Measurements from ENCODE around the gene EXOSC10.

EXOSC10 gene

DNA sequence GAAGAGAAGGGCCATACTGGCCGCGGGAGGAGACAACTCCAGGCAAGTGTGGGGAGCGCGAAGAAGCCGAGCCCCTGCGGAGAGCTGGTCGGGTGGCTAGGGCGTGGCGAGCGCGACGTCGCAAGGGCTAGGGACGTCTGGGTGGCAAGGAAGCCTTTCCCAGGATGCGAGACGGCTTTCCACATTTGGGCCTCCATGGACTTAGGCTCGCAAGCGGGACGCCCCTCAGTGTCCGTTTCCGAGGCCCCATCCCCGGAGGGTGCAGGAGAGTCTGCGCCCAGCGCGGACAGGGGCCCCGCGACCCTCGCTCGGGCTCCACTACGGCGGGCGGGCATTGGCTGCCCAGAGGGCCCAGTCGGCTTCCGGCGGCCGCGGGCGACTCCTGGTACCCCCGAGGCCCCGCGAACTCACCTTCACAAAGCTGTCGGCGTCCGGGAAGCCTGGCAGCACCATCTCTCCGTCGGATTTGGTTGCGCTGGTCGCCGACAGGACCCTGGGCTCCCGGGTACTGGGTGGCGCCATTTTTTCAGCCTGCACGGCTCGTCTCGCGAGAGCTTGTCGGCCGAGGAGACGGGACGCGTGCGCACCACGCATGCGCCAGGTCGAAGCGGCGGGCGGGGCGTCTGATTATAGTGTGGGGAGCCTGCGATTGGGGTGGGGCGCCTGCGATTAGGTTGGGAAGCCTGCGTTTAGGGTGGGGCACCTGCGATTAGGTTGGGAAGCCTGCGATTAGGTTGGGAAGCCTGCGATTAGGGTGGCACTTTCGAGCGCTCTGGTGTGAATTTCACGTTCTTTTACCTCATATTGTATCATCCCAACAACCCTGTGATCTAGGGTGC, at the start of gene EXOSC10:
Gene EXOSC10, minus strand, starts transcription at position 560 of the 839 bp plus-strand sequence. Its CDS starts 38 bp downstream, at position 522.
- peak; percentile 95 for DNase-seq

DNA sequence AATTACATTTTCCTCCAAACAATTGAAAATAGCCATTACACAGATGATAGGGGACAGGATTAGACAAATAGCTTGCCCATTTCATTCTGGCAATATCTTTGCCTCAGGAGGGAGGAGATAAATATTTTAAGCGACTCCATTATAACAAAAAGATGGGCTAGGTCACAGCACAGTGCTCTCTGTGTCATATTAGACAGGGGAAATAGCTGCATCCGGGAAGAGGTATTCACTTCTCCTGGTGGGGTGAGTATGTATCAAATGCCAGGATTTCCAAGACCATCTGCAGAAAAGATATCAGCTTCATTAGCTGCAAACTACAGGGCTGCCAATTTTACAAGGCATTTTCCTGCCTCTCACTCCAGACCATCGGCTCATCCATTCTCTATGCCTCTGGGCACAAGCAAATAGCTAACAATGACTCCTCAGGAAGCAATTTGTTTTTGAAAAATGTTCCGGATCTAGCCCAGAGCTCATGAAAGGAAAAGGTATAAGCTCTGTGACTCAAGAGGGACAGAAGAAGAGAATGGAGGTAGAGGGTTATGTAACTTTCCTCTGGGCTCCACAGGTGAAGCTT, 47.6 kb upstream of the EXOSC10 start:
- DNase-seq = no peak

DNA sequence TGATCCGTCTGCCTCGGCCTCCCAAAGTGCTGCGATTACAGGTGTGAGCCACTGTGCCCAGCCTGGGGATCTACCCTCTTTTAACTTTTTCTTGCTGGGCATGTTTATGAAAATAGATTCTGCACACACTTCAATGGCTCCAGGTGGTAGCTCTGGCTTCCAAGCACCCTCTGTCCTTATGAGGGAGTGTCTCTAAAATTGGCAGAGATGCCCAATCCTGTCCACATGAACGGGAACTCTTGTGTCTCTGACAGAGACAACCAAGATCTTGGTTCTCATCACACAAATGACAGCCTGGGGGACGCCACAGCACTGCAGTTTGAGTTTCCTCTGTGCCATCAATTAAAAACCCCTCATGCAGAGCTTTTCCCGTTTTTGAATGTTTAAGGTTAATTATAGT, 46.1 kb upstream of the EXOSC10 start:
- DNase-seq = no peak

DNA sequence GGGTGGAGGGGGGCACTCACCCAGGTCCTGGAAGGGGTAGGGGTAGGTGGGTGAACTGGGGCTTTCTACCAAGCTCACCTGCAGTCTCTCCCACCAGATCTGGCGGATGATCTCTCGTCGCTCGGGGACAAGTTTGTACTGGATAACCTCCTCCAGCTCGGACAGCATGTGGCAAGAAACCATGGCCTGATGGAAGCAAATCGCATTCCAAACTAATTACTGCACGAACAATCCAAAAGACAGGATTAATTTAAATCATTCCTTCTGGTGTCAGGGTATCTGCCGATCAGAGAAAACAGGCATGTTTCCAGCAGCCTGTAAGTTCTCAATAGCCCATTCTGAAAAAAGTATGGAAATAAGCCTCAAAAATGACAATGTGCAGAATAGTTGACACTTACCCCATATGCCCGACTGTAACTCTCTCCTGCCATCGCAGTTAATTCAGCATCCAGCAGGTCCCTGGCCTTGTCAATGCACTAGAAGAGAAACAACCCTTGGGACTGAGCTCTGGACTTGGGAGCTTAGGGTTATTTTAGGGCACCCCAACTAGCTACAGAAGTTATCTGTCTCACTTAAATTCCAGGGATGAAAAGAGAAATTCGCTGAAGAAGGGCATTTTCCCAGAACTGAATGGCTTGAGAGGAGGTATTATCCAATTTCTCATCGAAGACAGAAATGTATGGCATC, 45.0 kb upstream of the EXOSC10 start:
- no peak for DNase-seq

DNA sequence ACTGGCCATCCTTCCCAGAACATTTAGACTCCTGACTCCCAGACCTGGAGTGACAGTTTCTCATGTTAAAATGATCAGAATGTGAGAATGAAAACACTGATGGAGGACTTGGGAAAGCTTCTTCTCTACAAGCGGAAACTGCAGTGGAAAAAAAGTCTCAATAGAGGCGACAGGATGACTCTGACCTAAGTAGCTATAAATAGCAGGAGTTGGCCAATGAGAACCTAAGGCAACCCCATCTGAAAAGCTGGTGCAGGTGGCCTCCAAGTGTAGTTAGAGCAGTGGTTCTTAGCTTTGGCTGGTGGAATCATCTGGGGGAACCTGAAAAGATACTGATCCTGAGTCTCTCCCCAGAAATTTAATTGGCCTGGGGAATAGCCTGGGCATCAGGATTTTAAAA, 44.2 kb upstream of the EXOSC10 start:
- no peak for DNase-seq

DNA sequence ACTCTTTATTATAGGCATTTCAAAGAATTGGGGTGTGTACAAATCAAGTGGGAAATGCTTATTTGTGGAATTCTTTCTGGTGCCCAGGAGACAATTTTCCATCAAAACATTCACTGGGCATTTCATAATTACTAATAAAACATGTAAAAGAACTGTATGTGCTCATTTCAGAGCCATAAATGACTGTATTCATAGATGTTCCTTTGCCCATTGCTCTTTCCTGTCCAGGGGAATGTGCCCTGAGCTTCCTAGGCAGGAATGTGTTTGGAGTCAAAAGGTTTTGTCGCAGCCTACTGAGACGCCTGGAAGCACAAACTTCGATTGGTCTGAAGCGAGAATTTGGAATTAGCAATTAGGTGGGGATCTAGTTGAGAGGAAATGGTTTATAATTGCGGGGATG, 43.7 kb upstream of the EXOSC10 start:
- DNase-seq = no peak

DNA sequence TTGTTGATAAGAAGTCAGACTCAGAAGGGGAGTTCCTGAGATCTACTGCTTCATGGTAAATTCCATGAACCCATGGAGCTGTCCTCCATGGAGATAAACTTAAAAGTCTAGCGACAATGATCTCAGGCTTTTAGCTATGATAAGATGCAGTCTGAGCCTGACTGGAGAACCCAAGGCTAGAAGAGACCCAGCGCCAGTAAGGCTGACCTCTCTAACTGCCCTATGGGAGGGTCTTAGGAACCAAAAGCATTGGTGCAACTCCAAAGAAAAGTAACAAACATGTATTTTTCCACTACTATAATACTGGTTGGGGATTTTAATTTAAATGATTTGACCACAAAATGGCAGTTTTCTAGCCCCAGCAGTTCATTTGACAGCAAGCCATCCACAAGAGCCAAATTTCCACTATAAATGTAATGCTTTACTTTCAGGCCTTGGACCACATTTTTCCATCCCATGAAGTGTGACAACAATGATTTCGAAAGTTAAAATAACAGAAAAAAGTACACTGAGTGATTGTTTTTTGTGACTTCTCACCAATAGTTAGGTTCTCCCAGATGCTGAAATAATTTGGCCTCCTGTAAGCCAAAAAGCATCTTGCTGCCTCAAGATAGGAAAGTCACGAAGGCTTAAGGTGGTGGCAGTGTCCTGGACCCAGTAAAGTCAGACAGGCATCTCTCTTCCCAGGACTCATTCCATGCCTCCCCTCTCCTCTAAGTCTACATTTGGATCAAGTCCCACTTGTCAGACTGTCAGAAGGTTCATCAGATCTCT, 43.1 kb upstream of the EXOSC10 start:
- no peak for DNase-seq

DNA sequence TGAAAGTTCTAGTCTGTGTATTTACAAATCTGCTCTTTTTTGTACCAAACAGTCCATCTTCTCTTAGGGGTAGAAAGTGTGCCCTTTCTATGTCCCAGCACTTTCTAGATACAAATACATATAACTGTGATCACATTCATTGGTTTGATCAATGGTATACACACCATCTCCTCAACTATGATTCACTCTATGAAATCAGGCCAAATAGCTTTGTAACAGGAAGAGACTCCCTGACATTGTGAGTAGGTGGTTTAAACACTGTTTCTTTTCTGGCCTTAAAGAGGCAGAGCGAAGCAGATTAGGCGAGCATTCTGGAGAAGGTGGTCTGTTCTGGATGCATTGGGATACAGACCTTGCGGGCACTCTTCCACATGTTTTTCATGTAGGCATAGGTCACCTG, 39.3 kb upstream of the EXOSC10 start:
- no peak for DNase-seq

DNA sequence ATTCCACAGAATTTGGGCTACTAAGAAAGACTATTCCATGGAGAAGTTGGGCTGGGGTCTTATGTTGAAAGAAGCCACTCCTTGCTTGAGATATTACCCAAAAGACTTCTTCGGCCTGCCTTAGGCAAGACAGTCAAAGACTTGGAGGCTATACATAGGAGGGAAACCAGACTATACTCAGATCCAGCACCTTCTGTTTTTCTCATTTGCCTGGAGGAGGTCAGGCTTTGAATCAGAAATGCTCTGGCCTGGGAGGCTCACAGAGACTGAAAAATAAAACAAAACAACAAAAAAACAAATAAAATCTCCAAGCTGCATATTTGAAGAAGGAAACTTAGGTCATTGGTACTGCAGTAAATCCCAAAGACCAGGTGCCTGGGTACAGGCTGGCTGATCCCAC, 38.4 kb upstream of the EXOSC10 start:
- DNase-seq = no peak

DNA sequence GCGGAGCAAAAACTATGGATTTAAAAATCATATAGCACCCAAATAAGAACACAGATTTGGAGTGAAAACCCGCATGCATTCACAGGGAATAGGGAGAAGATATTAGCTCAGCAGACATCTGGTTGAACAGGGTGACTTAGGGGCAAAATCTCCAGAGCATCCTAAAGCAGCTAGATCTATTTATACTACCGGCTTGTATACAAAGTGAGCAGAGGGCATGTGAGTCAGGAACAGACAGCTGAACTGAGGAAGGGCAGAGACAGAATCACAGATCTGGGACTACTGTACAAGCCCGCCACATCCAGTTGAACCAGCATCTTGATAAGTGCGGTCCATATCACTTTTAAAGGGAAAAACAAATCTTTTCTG, 35.2 kb upstream of the EXOSC10 start:
- no peak for DNase-seq

DNA sequence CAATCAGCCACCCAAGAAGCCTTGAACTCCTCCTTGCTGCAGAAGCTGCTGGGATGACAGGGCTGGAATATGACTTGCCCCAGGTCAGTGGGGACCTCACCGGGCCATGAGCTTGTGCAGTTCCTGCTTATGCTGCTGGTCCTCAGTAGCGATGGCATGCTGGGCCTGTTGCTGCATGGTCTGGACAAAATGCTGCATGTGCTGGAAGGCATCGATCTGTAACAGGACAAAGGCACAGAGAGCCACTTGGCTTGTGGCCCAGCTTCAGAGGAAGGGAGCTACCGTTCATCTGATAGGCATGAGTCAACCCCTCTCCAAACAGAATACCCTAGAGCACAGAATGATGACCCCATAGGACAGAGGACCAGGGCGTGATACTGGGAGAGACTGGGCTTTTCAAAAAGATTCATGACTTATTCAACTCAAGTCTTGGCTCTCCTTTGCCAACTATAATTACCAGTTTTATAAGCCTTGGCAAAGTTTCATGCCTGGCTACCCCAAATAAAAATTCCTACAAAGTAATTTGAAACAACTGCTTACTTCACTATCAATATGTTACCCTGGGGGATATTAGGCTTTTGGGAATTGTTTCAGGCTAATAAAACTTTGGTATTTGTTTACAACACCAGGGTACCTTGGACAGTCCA, 34.7 kb upstream of the EXOSC10 start:
- DNase-seq = no peak

DNA sequence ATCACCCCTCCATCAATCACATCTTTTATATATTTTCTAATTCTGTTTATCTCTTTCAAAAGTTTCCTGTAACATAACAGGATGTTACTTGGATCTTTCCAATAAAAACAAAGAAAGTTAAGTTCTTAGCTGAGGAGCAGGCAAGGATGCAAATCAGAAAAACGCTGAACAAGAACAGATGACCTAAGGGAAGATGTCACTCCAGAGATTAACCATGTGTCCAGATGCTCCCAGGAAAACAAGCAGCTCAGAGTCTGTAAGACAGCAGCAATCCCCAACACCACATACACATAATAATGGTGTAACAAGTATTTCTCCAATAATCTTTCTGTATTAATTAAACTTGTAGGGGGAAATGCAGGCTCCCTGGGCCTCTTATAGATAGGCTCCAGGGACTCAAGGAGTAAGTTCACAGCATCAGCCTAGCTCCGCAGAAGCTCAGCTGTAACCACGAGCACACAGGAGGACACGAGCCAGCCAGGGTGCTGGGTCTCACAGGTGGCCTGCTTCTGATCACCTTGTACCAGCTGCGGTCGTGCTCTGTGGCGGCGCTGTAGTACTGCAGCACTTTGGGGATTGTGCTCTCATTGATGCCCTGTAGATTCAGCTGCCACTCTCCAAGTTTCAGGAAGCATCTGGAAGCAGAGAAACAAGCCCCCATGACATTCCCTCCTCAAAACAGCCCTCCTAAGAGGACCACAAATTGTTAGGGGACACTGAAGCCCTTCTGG, 33.1 kb upstream of the EXOSC10 start:
- no peak for DNase-seq

DNA sequence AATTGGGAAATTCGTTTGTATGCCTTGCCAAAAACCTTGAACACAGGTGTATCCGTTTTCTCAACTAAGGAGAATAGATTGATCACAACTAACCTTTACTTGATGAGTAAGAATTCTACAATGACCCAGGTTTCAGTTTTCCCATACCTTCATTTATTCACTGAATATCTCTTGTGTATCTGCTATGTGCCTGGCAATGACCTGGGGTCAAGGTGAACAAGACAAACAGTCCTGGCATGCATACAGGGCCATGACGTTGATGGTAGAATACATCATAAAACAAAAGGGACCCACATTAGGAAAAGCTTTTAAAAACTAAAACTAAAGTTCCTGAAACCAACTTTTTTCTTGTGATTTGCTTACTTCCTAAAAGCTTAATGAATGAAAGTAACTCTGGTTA, 32.1 kb upstream of the EXOSC10 start:
- DNase-seq = no peak

DNA sequence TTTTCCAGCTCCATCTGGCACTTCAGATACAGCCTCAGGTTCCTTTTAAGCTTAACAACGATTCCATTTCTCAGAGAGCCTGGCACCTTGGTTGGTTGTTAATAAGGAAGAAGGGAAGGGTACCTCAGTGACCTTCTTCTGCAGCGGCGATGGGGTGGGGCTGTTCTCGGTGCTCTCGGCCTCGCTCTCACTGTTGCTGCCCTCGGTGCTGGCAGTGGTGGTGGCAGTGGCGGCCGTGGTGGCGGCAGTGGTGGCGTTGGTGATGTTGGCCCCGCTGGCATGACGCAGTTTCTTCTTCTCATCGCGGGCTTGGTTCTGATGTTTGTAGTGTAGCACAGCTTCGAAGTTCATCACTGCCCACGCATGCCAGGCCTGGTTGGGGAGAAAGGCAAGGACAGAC, 30.7 kb upstream of the EXOSC10 start:
- DNase-seq = no peak

DNA sequence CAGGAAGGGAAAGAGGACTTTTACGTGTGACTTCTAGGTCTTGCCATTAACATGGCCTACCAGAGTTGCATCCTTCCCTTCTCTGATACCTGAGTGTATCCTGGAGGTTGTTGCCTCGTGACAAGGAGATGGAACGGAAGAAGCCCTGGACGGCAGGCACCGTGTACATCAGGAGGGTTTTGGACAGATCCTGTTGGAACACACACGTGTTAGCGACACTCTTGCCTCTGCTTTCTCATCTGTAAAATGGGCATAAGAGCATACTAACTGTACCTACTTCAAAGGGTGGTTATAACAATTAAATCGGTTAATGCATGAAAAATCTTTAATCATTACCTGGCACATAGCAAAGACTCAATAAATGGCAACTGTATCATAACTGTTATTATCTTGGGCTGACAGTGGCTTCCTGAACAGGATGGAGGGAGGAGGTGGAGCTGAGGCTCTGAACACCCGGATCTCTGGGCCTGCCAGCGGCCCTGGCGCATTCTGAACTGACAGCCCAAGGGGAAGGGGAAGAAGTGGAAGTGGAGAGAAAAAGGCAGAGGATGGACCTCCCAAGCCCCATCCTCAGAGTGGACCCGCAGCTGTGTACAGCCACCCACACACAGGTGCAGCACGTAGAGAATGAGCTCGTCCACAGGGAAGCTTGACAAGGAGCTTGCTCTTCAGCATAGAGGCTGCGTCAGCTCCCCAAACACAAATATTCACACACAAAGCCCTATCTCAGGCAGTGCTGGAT, 30.2 kb upstream of the EXOSC10 start:
- no peak for DNase-seq

DNA sequence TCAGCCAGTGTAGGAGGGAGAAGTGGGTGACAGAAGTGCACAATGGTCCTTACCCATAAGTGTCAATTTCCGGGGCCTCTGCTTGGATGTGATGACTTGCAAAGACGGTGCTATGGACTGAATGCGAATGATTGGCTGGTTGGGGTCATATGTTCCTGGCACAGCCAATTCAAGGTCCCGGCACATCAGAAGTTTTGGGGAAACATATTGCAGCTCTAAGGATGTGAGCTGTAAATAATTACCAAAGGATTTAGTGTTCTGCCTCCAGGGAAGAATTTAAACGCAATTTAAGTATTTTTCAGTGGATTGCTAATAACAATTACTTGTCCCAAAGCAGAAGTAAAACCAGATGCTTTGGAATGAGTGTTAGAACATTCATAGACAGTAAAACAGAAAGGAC, 26.9 kb upstream of the EXOSC10 start:
- DNase-seq = no peak

DNA sequence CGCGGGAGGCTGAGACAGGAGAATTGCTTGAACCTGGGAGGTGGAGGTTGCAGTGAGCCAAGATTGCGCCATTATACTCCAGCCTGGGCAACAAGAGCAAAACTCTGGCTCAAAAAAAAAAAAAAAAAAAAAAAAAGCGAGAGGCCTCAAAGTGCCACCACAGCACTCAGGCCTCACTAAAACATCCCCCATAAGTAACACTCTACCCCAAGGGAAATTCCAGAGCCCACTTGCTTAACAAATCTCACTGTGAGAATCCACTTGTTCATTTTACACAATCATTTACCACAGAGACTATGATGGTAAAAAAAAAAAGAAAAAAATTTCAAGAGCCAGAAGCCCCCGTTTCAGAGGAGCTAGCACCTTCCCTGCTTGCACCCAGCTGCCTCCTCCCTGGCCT, 26.3 kb upstream of the EXOSC10 start:
- DNase-seq = no peak

DNA sequence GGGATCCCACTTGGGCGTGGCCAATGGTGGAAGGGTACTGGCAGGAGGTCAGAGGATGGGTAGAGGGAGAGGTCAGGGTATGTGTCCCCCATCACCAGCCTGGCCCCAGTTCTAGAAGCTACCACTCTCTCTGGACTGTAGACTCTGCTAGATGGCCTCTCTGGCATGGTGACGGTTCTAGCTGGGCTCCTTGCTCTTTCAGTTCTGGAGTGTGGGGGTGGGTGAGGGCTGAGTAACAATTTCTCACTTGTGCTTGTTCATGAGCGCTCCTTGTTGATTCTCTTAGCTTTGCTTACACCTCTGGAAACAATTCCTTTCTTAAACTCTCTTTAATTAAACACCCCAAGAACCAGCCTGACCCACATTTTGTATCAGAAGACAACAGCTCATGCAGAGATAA, 25.3 kb upstream of the EXOSC10 start:
- no peak for DNase-seq

DNA sequence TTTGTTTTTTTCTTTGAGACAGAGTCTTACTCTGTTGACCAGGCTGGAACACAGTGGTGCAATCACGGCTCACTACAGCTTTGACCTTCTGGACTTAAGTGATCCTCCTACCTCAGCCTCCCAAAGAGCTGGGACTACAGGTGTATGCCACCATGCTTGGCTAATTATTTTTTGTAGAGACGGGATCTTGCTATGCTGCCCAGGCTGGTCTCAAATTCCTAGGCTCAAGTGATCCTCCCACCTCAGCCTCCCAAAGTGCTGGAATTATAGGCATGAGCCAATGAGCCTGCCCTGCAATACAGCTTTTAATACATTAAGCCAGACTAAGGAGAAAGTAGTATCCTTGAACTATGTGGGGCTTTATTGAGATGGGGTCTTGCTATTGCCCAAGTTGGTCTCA, 16.6 kb upstream of the EXOSC10 start:
- DNase-seq = no peak

DNA sequence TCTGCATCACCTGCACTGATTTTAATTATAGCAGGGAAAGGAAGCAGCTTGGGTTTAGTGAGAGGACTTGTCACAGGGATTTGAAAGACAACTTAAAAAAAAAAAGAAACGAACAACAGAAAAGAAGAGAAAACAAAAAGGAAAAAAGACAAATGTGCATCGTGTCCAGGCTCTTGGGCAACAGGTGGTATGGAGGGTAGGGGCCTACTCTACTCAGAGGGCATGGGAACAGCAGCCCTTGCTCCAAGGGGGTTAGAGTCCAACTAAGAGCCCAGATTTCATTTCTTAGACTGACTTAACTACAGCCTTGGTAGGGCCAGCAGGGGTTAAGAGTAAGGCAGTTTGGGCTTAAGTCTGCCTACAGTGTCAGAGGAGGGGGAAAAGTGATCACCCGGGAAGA, 15.3 kb upstream of the EXOSC10 start:
- DNase-seq = no peak

DNA sequence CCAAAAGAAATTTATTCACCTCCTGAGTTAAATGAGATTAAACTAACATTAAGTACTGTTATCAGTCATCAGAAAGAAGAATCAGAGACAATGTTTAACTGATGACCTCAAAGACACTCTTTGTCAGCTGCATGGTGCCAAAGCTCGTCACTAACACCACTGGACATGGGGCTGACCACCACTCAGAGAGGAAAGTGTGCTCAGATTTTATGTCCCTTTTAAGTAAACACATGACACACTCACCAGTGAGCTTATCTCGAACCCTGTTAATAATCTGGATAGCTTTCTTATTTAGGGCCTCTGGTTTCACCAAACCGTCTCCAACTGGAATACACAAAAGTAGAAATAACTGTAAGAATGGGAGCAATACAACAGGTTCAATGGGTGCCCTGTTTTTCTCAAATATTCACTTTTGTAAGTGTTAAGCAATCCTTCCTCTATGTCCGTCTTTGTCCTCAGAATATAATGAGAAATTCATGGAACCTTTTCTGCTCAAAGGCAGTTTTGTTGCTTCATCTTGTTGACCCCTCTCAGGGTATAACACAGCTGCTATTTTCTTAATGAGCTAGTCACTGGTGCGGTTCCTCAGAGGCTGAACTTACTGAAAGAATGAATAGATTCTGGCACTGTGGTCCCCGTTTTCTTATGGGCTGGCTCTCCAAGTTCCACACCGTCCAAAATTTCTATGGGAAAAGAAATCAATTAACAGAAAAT, 9.5 kb upstream of the EXOSC10 start:
- no peak for DNase-seq

Data from OCI-M1 (cell line).